GM12872 (cell line): Measurements from ENCODE around the gene NOS3.

Source experiments
- TF ChIP-seq, protein P1 (sequence below): IDR thresholded peaks from 3 replicates; pipeline ENCODE4 v1.5.1; 2011; ENCODE audit warnings: low read depth, mild to moderate bottlenecking, low read length, moderate library complexity; ENCODE audit not compliant: insufficient read depth

The NOS3 gene

DNA sequence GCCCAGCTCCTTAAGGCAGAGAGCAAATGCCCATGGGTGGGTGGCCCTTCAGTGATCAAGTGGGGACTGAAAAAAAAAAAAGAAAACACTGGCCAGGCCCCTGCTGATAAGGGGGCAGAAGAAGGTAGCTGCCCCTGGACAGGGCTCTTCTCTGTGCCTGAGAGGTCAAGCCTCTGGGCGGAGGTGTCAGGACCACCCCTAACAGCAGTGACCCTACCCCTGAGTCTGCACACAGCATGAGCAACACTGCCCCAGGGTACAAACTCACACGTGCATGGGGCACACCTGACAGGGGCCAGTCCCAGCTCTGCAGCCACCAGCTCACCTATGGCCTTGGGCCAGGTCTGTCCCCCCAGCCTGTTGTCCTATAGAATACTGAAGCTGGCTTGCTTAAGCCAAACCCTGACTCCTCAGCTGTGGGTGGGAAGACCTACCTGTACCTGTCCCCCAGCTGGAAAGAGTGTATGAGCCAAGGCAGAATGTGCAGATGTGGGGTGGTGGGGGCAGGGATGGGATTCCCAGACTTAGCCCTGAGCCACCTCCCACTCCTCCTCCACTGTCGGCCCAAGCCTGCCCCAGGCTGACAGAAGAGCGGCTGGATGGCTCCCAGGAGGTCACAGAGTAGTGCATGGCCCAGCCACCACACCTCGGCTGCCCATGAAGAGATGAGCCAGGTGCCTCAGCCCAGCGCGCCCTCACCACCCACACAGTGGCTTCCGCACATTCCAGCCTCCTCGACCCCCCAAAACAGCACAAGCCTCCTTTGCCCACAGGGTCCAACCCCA, 36.4 kb upstream of the NOS3 start:
- TF ChIP-seq, protein P1, sequence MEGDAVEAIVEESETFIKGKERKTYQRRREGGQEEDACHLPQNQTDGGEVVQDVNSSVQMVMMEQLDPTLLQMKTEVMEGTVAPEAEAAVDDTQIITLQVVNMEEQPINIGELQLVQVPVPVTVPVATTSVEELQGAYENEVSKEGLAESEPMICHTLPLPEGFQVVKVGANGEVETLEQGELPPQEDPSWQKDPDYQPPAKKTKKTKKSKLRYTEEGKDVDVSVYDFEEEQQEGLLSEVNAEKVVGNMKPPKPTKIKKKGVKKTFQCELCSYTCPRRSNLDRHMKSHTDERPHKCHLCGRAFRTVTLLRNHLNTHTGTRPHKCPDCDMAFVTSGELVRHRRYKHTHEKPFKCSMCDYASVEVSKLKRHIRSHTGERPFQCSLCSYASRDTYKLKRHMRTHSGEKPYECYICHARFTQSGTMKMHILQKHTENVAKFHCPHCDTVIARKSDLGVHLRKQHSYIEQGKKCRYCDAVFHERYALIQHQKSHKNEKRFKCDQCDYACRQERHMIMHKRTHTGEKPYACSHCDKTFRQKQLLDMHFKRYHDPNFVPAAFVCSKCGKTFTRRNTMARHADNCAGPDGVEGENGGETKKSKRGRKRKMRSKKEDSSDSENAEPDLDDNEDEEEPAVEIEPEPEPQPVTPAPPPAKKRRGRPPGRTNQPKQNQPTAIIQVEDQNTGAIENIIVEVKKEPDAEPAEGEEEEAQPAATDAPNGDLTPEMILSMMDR, result no peak

DNA sequence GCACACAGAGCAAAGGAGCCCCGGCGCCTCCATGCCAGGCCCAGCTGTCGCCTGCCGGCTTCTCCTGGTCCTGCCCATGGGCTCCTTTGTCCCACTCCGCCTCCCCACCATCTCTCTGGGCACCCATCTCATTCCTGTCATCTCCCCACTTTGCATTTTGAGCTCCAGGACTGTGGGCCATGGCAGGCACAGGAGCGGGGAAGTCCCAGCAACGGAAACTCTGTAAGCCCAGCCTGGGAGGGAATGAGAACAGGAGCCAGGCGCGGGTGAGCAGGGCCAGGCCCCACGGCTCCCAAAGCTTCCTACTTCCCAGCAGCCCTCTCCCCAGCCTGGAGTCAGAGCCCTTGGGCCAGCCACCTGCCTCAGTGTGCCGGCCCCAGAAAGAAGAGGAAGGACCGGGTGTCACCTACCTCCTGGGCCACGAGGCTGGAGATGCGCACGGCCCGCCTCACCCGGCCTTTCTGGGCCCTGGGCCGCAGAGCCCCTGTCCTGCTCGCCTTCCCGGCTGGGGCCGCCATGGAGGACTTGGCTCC, 35.8 kb upstream of the NOS3 start:
- TF ChIP-seq, protein P1, result no peak

DNA sequence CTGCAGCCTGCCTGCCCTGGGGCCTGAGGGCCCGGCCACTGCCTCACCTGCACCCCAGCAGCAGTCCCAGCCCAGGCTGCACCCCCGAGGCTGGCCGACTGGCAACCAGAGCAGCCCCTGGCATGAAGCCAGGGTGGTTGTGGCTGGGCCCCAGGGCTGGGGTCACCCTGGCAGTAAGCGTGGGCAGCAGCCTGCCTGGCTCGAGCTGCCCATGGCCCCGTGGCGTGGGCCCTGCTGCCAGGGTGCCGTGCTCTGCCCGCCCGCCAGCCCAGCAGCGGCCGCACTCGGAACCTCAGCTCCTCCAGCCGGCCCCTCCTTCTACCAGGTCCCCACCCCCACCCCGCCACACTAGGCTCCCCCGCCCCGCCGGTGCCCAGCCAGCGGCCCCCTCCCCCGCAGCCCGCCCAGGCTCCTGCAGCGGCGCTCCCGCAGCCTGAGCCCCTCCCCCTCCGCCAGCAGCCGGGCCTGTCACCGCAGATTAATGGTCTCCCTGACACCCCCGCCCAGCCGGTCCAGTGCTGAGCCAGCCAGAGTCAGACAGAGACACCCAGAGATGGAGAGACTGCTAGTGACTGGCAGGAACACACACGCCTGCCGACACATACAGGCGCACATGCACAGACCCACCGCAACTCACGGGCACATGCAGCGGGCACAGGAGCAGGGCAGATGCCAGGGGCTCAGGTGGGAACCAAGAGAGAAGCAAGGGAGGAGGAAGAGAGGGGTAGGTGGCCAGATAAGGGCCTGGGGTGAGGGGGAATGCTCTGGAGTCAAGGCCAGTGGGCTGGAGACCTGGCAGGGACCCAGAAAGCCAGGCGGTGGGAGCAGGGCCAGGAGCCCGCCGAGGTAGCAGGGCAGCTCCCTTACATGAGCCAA, 35.1 kb upstream of the NOS3 start:
- TF ChIP-seq, protein P1, result no peak

DNA sequence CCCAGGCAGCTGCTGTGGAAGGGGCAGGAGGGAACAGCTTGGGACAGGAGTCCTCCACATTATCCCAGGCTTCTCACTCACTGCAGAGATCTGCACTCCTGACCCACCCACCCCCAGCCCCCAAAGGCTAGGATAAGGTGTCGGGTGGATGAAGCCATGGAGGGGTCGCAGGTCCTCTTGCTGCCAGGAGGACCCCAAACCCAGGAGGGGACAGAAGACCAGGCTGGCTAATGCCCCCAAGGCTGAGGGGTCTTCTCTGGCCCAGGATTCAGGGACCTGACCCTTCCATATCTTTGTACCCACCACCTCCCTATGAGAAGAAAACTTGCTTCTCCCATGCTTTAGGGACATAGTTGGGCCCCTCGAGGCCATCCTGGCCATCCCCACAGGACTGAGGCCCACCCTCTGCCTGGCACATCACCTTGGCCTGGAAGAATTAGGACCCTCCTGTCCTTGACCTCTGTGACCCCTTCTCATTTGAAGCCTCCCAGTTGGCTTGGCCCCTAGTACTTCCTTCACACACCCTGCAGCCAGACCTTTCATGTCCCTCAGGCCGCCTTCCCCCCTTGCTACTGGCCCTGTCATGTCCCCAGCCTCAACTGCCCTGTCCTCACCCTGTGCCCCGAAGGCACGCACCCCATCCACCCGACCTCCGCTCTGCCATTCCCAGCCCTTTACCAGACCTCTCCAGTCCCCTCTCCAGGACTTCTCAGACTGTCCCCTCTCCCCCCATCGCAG, 34.3 kb upstream of the NOS3 start:
- TF ChIP-seq, protein P1, result no peak

DNA sequence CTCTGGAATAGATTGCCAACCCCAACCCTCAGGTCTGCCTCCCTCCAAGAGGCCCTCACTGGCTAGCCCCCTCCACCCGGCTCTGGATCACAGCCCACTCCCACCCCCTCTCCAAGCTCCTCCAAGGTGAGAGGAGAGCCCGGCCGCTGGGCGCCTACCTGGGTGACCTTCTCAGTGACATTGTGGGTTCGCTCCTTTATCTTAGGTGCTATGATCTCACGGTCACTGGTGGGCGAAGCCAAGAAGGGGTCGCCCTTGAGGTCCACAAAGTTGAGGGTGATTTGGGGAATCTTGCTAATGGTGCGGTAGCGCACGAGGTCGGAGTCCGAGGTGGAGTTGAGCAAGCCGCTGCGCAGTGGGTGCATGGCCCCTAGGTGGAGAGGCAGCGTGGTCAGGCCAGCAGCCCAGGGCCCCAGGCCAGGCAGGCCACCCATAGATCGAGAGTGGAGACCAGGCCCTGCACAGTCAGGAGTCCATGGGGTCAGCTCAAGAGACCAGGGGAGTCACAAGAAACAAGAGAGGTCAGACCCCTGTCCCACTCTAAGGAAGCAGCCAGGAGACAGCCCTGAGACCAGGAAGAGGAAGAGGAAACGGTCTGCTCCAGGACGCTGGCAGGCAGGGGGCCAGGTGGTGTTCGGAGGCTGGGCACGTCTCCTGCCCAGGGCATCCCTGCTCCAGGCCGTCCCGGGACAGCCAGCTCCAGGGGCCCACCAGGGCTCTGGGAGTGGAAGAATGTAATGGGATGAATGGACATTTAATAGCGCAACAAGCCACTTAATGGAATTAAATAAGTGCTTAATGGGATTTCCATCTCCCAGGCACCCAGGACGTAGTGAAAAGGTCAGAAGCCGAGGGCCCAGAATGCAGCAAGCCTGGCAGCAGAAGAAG, 33.4 kb upstream of the NOS3 start:
- TF ChIP-seq, protein P1, result no peak

DNA sequence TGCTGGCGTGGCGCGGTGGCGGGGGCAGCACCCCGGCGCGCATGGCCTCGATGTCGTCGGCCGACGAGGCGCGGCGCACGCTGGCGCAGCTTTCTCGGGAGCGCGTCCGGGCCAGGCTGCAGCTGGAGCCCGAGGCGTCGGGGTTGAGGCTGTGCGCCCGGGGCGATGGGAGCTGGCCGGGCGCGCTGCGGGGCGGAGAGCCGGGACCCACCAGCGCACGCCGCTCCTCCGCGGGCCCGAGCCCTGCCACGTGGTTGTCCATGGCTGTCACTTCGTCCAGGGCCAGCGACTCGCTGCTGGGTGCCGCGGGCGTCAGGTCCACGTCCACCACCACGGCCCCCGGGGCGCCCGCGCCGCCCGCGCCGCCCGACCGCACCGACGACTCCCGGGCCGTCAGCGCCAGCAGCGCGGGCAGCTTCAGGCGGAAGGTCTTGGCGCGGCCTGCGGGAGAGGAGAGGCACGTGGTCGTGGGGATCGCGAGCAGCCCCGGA, 32.7 kb upstream of the NOS3 start:
- TF ChIP-seq, protein P1, result no peak
